ENCODE data around the gene SERPINB7. TPM values are rescaled to one million over a fixed set of nuclear protein-coding genes. Genes with fewer than 3 reads are reported as not detected.

SERPINB7 gene
- polyA plus RNA-seq, 1 donor = 1.0 TPM

DNA sequence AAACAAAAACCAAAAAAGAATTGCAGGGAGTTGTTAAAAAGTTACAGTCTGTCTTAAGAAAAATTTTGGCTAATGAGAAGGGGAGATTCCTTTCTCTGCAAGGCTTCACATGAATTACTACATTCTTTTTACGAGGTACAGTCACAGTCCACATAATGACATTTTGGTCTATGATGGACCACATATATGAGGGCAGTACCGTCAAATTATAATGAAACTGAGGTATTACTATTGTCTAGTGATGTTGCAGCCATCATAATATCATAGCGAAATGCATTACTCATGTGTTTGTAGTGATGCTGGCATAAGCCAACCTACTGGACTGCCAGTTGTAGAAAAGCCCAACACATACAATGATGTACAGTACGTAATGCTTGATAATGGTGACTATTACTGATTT, 12.5 kb downstream of the SERPINB7 start:
- no peak for DNase-seq

GRCh38 chr18:63788447-63789096, 13.4 kb downstream of the SERPINB7 start:
- no peak for DNase-seq

GRCh38 chr18:63789327-63789726, 14.1 kb downstream of the SERPINB7 start:
- no peak for DNase-seq

- no peak for DNase-seq
Observed at GRCh38 chr18:63795606-63796005, 20.4 kb downstream of the SERPINB7 start.

DNA sequence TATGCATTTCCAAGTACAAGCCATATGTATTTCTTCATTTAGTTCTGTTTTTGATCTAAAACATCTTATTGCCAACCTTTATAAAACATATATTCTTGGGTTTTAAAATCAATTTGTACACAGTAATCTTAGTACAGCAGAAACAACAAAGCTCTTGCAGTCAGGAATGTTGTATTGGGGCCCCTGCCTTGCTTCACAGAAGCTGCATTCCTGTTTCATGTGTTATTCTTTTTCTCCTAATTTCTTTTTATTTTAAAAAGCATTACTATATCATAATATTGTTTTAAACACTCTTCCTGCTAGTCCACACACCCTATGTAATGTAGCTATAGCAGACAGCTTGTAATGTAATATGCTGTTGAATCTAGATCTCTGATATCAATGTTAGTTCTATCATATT, 24.0 kb downstream of the SERPINB7 start:
- no peak for DNase-seq

- no peak for DNase-seq
Observed at GRCh38 chr18:63801343-63801742, 26.1 kb downstream of the SERPINB7 start.

DNA sequence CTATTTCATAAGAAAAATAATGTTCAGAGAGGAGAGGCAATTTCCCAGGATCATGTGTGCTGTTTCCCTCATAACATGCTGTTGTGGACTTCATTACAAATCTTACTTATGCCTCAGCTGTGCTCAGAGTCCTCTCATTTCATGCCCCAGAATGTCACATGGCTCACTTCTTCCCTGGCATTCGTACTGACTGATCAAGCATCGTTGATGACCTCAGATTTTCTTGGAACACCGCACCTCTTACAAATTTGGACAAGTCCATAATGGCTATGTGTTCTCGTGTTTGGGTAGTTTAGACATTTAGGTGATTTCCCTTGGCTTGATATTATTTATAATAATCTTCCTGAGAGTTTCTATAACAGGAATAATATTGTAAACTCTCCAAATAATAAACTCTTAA, 32.9 kb downstream of the SERPINB7 start:
- no peak for DNase-seq

GRCh38 chr18:63817441-63818051, 42.3 kb downstream of the SERPINB7 start:
- DNase-seq = no peak

DNA sequence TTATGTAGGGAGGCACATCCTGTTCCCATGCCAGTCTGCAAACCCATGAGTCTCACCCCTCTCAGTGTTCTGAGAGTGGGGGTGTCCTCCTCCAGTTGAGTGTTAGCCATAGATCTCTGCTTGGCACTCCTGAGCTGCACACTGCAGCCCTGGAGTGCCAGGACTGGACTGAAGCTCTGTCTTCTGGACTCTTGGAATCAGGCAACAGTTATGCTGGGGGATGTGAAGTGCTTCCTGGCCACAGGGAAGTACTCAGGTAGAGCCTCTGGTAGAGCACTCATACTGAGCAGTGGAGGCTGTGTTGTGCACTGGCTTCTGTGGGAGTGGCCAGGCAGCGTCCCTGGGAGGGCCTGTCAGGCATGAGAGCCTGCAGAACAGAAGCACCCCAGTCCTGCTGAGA, 43.0 kb downstream of the SERPINB7 start:
- DNase-seq = no peak

- DNase-seq = no peak
Observed at GRCh38 chr18:63819786-63820185, 44.6 kb downstream of the SERPINB7 start.

- no peak for DNase-seq
Observed at GRCh38 chr18:63820694-63821093, 45.5 kb downstream of the SERPINB7 start.

GRCh38 chr18:63823516-63824219, 48.5 kb downstream of the SERPINB7 start:
- no peak for DNase-seq

DNA sequence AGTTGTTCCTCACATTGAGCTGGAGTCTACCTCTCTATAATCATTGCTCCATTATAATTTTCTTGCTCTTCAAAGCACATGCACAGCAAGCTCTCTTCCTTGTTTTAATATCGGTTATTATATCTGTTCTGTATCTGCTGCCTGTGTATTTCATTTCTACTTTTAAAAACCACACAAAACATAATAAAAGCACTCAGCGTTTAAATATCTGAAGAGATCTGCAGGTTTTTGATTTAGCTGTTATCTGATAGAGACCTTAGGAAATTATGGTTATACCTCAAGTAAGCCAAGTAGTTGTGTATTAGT, 49.0 kb downstream of the SERPINB7 start:
- DNase-seq = no peak

DNA sequence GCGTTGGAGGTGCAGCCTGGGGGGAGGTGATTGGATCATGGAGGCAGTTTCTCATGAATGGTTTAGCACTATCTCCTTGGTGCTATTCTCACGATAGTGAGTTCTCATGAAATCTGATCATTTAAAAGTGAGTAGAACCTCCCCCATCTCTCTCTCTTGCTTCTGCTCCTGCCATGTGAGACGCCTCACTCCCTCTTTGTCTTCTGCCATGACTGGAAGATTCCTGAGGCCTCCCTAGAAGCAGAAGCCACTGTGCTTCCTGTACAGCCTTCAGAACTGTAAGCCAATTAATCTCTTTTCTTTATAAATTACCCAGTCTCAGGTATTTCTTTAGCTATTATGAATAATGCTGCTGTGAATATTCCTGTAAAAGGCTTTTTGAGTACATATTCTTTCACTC, 52.9 kb downstream of the SERPINB7 start:
- DNase-seq = no peak

DNA sequence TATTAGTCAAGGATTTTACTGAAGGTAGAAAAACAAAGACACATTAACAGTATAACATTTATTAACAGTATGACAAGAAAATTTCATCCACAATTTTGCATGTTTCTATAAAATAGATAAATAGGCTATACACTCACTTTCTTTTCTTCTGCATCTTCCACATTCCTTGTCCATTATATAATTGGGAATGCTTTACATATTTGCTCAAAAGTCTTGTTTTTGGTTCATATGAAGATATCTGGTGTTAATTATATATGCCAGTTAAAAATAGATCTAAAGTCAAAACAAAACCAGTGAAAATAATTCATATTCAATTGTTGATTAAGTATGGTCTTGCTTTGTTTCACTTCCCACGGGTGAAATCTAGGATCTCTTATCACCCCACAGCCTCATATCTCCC, 53.4 kb downstream of the SERPINB7 start:
- DNase-seq = no peak

GRCh38 chr18:63829886-63830285, 54.7 kb downstream of the SERPINB7 start:
- DNase-seq = no peak

GRCh38 chr18:63831080-63831788, 56.0 kb downstream of the SERPINB7 start:
- no peak for DNase-seq

DNA sequence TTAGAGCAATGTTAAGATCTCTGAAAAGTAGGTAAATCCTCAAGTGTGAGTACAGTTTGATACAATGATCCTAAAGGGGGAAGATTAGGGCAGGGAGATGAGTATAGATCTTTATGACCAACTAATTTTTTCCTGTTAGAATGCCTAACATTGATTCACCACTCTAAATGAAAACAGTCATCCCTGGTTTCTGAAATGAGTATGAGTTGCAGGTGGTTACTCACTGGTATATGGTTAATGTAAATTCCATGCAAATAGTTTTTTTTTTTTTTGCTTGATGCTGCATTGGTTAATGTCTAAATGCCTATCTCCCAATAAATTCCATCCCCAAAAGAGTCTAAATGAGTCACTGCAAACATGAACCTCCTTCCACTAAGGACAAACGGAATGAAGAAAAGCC, 57.3 kb downstream of the SERPINB7 start:
- no peak for DNase-seq

DNA sequence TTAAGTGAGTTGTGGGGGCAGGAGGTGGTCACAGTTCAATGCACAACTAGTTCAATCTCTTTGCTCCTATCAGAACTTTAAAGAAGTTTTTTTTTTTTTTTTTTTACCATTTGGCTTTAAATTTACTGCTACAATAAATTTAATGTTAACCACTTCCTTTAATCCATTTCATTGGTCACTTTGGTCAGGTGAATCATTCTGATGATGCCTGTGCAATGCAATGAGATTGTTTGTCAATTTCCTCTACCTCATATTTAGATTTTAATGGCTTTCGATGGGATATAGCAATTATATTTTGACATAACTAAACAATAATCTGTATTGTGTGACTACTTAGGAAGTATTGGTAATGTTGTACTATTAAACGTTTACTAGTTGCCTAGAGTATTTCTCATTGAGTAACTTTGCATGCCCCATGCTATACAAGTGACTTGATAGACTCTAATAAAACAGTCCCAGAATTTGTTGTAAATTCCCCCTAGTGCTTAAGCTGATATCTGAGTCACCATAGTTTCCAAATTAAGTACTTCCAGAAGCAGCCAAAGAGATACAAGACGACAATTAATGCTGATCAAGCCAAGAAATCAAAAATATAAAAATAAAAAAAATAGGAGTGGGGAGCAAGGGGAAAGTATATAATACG, 59.4 kb downstream of the SERPINB7 start:
- no peak for DNase-seq

DNA sequence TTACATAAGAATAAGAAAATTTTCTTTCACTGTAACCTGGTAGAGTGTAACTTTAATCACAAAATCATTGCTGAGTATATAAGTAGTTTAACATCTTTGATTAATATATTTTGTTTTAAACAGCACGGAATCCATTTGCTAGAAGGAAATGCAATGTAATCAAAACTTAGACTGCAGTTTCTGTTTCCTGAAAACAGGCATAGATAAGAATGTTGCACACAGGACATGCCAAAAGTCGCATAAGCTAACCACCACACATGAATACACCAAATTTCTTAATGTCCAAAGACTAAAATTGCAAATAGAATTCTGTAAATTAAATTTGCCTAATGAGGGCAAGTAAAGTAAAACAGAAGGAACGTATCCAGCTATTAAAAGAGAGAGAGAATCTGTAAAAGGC, 61.2 kb downstream of the SERPINB7 start:
- no peak for DNase-seq

- no peak for DNase-seq
Observed at GRCh38 chr18:63837590-63837989, 62.4 kb downstream of the SERPINB7 start.

DNA sequence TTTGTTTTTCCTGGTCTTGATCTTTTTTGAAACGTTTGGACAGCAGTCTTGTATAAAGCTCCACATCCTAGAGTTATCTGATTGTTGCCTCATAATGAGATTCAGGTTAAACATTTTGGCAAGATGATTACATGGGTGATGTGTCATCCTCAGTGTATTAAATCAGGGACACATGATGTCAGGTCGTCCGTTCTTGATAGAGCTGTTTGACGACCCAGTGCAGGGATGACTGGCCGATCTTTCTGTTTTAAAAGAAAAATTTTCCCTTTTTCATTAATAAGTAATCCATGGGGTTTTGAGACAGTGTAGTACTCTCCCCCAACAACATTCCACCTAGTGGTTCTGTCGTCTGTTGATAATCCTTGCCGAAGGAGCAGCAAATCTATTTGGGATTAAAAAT, 67.8 kb downstream of the SERPINB7 start:
- no peak for DNase-seq

DNA sequence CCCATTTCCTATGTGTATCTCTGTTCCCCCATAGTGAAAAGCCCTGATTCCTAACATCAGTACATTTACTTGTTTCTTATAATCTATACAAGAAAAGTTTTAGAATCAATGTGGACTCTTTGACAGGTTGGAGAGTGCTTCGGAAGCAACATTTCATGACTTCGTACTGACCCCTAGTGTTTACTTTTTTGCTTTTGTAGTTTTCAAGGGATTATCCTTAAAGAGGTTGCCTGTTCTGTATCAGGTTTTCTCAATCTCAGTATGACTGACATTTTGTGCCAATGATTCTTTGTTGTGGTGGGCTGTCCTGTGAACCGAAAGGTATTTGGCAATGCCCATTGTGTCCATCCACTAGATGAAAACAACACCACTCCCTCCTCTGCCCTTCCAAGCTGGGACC, 69.0 kb downstream of the SERPINB7 start:
- peak; percentile 24 for DNase-seq

All from left kidney (tissue), 2 donors.